Activated T-helper 2 cell treated with anti-CD3 and anti-CD28 coated beads, Interferon-gamma antibody, Interleukin-2, Interleukin-4, amounts not matched to agents 10 μg/mL and 5 μg/mL and 100 μg/mL, durations not matched to agents 14 hours and 24 hours and 36 hours (primary cell): Measurements from ENCODE around the gene NT5M. TPM values are rescaled to one million over a fixed set of nuclear protein-coding genes. Genes with fewer than 3 reads are reported as not detected.

Source experiments
- DNase-seq: peaks from one replicate; pipeline ENCODE4 v3.0.0; 2021; ENCODE audit warnings: low spot score
- H3K27ac Mint-ChIP-seq: one replicate; pipeline ENCODE4 v1.8.0; 2021; ENCODE audit warnings: mixed read lengths
- H3K27me3 Mint-ChIP-seq: one replicate; pipeline ENCODE4 v1.8.0; 2021; ENCODE audit warnings: low read depth, mixed read lengths
- H3K36me3 Mint-ChIP-seq: one replicate; pipeline ENCODE4 v1.8.0; 2021; ENCODE audit warnings: low read depth, mixed read lengths
- H3K4me1 Mint-ChIP-seq: one replicate; pipeline ENCODE4 v1.8.0; 2021; ENCODE audit warnings: low read depth, mixed read lengths
- H3K4me3 Mint-ChIP-seq: one replicate; pipeline ENCODE4 v1.8.0; 2021; ENCODE audit warnings: low read depth, mild to moderate bottlenecking, moderate library complexity, mixed read lengths
- H3K9me3 Mint-ChIP-seq: one replicate; pipeline ENCODE4 v1.8.0; 2021; ENCODE audit warnings: mixed read lengths
- intact Hi-C: fragments of 100-400 bp; cut with micrococcal nuclease; formaldehyde crosslinking; loops from one replicate; pipeline ENCODE4 v1.15.1; 2023
- total RNA-seq: library from RNA; stranded (reverse); gene quantifications from 2 replicates; pipeline ENCODE4 v1.2.3, GENCODE V29; 2022

Gene NT5M
- total RNA-seq, 1 donor from 2014 or later, result 8.1 TPM

DNA sequence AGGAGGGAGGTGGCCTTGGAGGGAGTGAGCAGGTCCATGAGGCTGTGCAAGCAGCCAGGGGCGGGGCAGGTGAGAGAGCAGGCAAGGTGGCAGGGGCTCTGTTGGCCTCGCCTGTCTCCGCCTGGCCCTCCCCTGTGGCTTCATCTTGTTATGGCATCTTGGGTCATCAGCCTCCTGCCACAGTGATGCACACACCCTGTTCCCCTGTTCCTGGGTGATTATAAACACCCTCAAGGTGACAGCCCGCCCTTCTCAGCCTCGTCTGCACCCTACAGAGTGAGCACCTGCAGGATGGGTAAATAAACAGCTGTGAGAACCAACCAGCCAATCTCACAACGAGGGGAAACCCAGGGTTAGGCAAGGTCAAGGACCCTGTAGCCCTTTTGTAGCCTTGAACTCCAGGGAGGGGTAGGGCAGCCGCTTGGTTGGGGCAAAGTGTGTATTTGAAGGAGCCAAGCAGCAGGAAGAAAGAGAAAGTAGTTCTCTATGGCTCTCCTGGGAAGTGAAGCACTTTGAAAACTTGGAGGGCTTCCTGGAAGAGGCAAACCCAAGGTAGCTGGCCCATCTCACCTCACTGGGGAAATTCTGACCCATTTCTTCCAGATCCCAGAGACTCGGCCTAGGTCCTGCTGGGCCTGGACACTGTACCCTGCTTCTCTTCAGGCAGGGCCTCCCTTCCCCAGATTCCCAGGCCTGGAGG, 60.6 kb downstream of the NT5M start:
- Mint-ChIP-seq H3K27ac (no peak overlapping the region), H3K36me3 (no peaks in the 10 kb centered on the region), H3K4me3 (no peak overlapping the region), H3K4me1 (no peaks in the 10 kb centered on the region), H3K9me3 (peaks cover 7% of the 10 kb centered on the region), H3K27me3 (peaks cover 19% of the 10 kb centered on the region)
- no peak for DNase-seq
- intact Hi-C loops, result no loop called here

DNA sequence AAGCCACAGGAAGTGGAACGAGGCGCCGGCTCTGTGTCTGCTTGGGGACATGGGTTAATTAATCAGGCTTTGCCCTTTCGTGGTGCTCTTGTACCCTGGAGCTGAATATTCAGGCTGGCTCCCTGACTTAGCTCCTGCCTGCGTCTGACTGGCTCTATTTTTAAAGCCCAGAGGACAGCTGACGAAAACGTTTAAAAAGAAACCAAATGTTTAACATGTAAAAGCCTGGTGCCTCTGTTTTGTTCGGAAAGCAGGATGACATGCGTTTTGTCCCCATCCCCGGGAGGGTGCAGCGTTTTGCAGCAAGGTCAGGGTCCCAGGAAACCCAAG, 61.1 kb downstream of the NT5M start:
- H3K4me1 Mint-ChIP-seq, result no peaks in the 10 kb centered on the region
- H3K4me3 Mint-ChIP-seq, result no peak overlapping the region
- no peak overlapping the region for H3K27ac Mint-ChIP-seq
- DNase-seq, result no peak
- peaks cover 7% of the 10 kb centered on the region for H3K9me3 Mint-ChIP-seq
- H3K36me3 Mint-ChIP-seq, result no peaks in the 10 kb centered on the region
- intact Hi-C loops, result no loop called here
- peaks cover 15% of the 10 kb centered on the region for H3K27me3 Mint-ChIP-seq

DNA sequence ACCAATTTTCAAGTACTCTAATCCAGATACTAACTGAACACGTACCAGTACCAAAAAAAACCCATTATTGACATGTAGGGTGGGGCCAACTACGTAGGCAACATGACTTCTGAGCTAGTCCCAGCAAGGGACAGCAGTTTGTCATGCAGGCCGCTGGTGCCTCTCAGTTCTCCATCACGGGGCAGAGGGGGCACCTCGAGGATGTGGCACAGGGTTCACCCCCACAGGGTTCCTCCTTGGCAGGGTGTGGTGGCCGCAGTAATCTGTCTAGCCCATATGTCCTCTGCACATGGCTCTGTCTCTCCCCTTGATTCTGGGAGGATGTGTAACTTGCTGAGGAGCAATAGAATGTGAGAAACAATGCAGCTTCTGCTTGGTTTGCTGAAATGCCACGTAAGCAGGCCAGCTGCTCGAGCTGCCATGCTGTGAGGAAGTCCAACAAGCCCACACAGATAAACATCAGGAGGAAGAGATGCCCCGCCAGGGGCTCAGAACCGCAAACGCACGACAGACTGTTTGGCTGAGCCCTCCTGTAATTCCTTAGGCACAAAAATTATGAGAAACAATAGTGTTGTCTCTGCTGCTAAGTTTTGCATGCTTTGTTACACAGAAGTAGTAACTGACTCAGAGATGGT, 62.4 kb downstream of the NT5M start:
- H3K27ac Mint-ChIP-seq, result no peak overlapping the region
- no peaks in the 10 kb centered on the region for H3K9me3 Mint-ChIP-seq
- intact Hi-C loops, result no loop called here
- H3K4me3 Mint-ChIP-seq, result no peak overlapping the region
- H3K36me3 Mint-ChIP-seq, result no peaks in the 10 kb centered on the region
- H3K4me1 Mint-ChIP-seq, result no peaks in the 10 kb centered on the region
- DNase-seq, result no peak
- H3K27me3 Mint-ChIP-seq, result peaks cover 8% of the 10 kb centered on the region

DNA sequence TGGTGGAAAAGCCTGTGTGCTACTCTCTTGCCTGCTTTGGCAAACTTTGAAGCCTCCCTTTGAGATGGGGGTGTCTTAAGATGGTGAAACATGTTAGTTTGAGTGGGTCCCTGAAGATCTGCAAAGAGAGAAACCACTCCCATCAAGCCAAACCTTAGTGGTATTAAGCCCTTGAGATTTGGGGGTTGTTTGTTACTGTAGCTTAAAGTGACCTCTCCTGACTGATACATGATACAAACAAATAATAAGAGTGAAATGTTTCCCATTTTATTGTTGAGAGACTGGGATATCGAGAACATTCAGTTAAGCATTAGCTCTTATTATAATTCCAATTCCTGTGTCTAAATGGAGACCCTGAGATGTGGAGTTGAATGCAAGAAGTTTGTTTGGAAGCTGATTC, 63.1 kb downstream of the NT5M start:
- intact Hi-C loops, result no loop called here
- Mint-ChIP-seq H3K4me3 (no peak overlapping the region), H3K27ac (no peak overlapping the region), H3K9me3 (no peaks in the 10 kb centered on the region), H3K4me1 (no peaks in the 10 kb centered on the region), H3K27me3 (peaks cover 5% of the 10 kb centered on the region), H3K36me3 (no peaks in the 10 kb centered on the region)
- no peak for DNase-seq

DNA sequence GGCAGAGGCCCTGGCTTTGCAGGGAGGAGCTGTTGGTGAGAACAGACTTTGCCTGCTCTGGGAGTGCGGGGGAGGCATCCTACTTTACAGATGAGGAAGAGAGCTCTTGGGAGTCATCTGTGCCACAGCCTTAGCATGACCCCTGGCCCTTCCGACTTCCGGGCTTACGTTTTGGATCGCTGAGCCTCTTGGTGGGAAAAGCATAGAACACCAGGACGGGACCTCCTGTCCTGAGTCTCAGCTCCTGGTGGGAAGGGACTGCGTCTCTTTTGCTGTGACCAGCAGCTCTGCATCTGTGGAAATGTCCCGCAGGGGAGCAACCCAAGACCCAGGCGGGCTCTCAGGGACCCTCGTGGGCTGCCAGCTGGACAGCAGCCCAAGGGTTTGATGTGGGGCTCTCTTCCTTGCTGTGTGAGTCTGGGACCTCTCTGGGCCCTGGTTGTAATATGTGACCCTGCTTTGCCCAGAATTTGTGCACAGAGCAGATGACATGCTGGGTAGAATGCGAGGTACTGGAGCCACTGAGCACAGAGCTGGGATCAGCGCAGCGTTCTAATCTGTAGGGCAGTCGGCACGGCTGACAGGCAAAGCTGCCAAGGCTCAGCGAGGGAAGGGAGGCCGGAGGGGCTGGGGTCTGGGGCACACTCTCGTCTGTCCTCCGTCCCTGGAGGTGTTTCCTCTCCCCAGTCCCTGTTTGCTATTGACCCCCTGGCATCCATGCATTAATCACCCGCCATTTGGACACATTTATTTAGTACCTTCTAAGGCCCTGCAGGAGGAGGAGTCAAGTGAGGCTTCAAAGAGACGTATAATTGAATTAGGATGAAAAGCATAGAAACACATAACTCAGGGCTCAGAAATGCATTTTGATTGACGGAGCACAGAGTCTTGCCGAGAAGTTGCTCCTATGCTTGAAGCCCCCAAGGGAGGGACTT, 64.0 kb downstream of the NT5M start:
- no peak overlapping the region for H3K27ac Mint-ChIP-seq
- H3K4me1 Mint-ChIP-seq, result no peaks in the 10 kb centered on the region
- H3K4me3 Mint-ChIP-seq, result no peak overlapping the region
- H3K36me3 Mint-ChIP-seq, result no peaks in the 10 kb centered on the region
- H3K9me3 Mint-ChIP-seq, result no peaks in the 10 kb centered on the region
- peaks cover 5% of the 10 kb centered on the region for H3K27me3 Mint-ChIP-seq
- intact Hi-C loops, result no loop called here
- no peak for DNase-seq

DNA sequence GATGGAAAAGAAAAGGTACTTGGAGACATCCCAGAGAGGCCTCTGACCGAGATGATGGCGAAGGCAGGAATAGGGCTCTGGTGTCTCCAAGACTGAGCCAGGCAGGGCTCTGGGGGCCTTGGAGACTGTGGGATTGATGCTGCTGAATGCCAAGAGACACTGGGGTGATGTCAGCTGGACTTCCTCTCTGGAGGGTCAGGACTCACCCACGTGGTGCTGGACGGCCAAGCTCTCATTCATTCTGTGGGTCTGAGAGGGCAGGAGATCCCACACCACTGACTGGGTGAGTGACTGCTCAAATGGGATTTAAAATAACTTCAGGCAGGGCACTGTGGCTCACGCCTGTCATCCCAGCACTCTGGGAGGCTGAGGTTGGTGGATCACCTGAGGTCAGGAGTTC, 64.8 kb downstream of the NT5M start:
- H3K9me3 Mint-ChIP-seq, result no peaks in the 10 kb centered on the region
- no peaks in the 10 kb centered on the region for H3K36me3 Mint-ChIP-seq
- H3K27ac Mint-ChIP-seq, result no peak overlapping the region
- intact Hi-C loops, result no loop called here
- no peak for DNase-seq
- no peak overlapping the region for H3K4me3 Mint-ChIP-seq
- no peaks in the 10 kb centered on the region for H3K4me1 Mint-ChIP-seq
- H3K27me3 Mint-ChIP-seq, result peaks cover 5% of the 10 kb centered on the region

DNA sequence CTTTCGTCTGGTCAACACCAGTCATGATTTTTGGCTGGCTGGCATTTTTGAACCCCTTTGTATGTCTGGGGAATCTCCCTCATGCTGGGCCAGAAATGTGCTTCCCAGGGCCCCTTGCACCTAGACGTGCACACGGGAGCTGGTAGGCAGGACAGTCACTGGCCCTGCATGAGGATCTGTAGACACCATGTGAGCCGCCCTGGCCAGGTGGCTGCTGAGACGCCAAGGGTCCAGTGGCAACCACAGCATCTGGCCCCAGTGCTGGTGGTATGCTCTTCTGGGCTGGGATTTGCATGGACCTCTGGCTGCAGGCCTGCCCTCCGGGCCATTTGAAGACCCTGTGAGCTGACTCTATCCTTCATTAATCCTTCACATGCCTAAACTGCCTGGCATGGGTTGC, 67.5 kb downstream of the NT5M start:
- Mint-ChIP-seq H3K36me3 (no peaks in the 10 kb centered on the region), H3K27me3 (peaks cover 5% of the 10 kb centered on the region), H3K27ac (no peak overlapping the region), H3K9me3 (no peaks in the 10 kb centered on the region), H3K4me1 (no peaks in the 10 kb centered on the region), H3K4me3 (no peak overlapping the region)
- intact Hi-C loops, result no loop called here
- DNase-seq, result no peak

DNA sequence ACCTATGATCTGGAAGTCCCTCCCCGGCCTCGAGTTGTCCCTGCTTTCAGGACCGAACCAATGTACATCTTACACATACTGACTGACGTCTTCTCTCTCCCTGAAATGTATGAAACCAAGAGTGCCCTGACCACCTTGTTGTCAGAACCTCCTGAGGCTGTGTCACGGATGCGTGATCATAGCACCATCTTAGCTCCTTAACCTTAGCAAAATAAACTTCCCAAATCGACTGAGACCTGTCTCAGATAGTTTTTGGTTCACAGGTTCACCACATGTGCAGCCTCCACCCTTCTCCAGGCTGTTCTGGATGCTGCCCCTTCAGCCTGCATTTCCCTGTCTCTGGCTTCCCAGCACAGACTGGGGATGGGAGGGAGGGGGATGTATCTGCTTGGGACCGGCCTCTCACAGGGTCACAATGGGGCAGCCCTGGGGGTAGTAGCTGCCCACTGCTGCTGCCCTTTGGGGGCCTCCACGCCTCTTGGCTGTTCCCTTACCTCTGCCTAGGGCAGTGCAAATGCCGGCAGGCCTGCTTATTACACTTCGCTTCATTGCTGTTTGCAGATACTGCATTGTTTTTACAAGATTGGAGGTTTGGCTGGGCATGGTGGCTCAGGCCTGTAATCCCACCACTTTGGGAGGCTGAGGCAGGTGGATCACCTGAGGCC, 69.8 kb downstream of the NT5M start:
- H3K4me1 Mint-ChIP-seq, result no peaks in the 10 kb centered on the region

DNA sequence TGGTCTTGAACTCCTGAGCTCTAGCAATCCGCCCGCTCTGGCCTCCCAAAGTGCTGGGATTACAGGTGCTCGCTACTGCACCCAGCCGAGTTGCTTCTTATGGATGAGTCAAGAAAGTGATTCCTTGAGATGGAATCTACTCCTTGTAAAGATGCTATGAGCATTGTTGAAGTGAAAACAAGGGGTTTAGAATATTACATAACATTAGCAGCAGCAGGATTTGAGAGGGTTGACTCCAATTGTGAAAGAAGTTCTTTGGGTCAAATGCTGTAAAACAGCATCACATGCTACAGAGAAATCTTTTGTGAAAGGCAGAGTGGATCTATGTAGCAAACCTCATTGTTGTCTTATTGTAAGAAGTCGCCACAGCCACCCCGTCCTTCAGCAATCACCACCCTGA, 72.7 kb downstream of the NT5M start:
- no peaks in the 10 kb centered on the region for H3K36me3 Mint-ChIP-seq
- no peaks in the 10 kb centered on the region for H3K27me3 Mint-ChIP-seq
- H3K9me3 Mint-ChIP-seq, result no peaks in the 10 kb centered on the region
- DNase-seq, result no peak
- intact Hi-C loops, result no loop called here
- H3K4me1 Mint-ChIP-seq, result no peaks in the 10 kb centered on the region
- no peak overlapping the region for H3K4me3 Mint-ChIP-seq
- H3K27ac Mint-ChIP-seq, result no peak overlapping the region

More for the DNA sequence above, 69.8 kb downstream of the NT5M start:
- H3K27me3 Mint-ChIP-seq, result peaks cover 2% of the 10 kb centered on the region
- intact Hi-C loops, result no loop called here
- H3K9me3 Mint-ChIP-seq, result no peaks in the 10 kb centered on the region
- H3K36me3 Mint-ChIP-seq, result no peaks in the 10 kb centered on the region
- no peak for DNase-seq
- H3K4me3 Mint-ChIP-seq, result no peak overlapping the region
- H3K27ac Mint-ChIP-seq, result no peak overlapping the region

DNA sequence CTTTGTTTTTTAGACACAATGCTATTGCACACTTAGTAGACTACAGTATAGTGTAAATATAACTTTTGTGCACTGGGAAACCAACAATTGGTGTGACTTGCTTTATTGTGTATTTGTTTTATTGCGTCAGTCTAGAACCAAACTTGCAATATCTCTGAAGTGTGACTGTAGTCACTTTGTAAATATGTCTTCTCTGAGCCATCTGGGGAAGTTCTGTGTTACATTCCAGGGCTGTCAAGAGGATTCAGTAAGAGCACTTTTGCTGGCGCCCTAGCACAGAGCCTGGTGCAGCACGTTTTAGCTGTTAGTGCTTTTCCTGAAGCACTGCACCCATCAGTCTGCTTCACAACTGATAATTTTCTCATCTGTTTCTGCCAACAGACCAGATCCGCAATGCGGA, 73.2 kb downstream of the NT5M start:
- Mint-ChIP-seq H3K4me1 (no peaks in the 10 kb centered on the region), H3K9me3 (no peaks in the 10 kb centered on the region), H3K27me3 (no peaks in the 10 kb centered on the region), H3K4me3 (no peak overlapping the region), H3K36me3 (no peaks in the 10 kb centered on the region), H3K27ac (no peak overlapping the region)
- intact Hi-C loops, result no loop called here
- DNase-seq, result no peak

DNA sequence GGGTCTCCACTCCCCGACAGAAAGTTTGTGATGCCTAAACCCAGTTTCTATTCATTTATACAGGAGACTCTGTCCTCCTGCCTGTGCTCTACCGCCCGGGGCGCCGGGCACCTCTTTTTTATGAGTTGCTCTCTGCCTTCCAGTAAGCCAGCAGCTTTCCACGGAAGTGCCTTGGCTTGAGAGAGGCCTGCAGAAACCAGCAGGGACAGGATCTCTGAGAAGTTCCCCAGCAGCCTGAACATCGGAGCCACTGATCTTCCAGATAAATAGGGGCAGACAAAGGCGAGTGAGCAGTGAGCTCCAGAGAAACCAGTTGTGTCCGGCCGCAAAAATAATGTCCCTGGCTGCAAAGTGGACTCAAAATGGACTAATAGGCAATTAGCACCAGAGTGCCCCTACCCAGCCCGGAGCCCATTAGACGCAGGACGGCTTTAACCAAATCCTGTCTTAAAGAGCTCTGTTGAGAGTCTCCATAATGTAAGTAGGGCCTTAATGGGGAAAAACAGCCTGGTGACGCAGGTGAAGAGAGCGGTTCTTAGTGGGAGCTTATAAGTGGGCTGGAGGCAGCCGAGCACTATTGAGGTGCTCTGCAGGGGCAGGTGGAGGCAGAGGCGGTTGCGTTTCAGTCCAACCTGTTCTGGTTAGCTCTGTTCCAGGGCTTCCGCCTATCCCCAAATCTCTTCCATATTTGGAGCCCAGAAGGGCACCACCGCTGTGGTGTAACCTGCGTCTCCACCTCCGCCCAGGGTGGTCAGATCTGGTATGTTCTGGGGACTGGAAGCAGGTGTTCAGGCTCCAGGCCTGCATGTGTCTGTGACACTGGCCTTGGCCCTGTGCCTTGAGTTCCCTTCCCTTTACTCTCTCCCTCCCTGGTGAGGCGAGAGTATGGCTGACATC, 74.1 kb downstream of the NT5M start:
- no peak overlapping the region for H3K27ac Mint-ChIP-seq
- intact Hi-C loops, result no loop called here
- no peak overlapping the region for H3K4me3 Mint-ChIP-seq
- H3K9me3 Mint-ChIP-seq, result no peaks in the 10 kb centered on the region
- no peaks in the 10 kb centered on the region for H3K27me3 Mint-ChIP-seq
- no peaks in the 10 kb centered on the region for H3K36me3 Mint-ChIP-seq
- DNase-seq, result no peak
- H3K4me1 Mint-ChIP-seq, result no peaks in the 10 kb centered on the region
